ENCODE results near the gene MUSTN1.

The MUSTN1 gene

GRCh38 chr3:52852419-52852818 lies 17.6 kb upstream of the MUSTN1 start:
- DNase-seq (ENCODE audit: low spot score) = no peak

GRCh38 chr3:52851348-52851747 lies 16.5 kb upstream of the MUSTN1 start:
- DNase-seq (ENCODE audit: low spot score) = peak; percentile 64

- no peak for DNase-seq (ENCODE audit: low spot score)
Measured at GRCh38 chr3:52849656-52850055, 14.8 kb upstream of the MUSTN1 start.

GRCh38 chr3:52848617-52849016 lies 13.8 kb upstream of the MUSTN1 start:
- DNase-seq (ENCODE audit: low spot score) = no peak

- DNase-seq (ENCODE audit: low spot score) = no peak
Measured at GRCh38 chr3:52847726-52848125, 12.9 kb upstream of the MUSTN1 start.

- DNase-seq (ENCODE audit: low spot score) = no peak
Measured at GRCh38 chr3:52847241-52847640, 12.4 kb upstream of the MUSTN1 start.

GRCh38 chr3:52846432-52846965 lies 11.7 kb upstream of the MUSTN1 start:
- DNase-seq (ENCODE audit: low spot score) = peak; percentile 29

- DNase-seq (ENCODE audit: low spot score) = no peak
Measured at GRCh38 chr3:52845691-52846431, 11.0 kb upstream of the MUSTN1 start.

GRCh38 chr3:52845157-52845556 lies 10.3 kb upstream of the MUSTN1 start:
- DNase-seq (ENCODE audit: low spot score) = peak; percentile 69

GRCh38 chr3:52844290-52844975 lies 9.6 kb upstream of the MUSTN1 start:
- no peak for DNase-seq (ENCODE audit: low spot score)

- no peak for DNase-seq (ENCODE audit: low spot score)
Measured at GRCh38 chr3:52843881-52844280, 9.1 kb upstream of the MUSTN1 start.

- DNase-seq (ENCODE audit: low spot score) = no peak
Measured at GRCh38 chr3:52843108-52843865, 8.5 kb upstream of the MUSTN1 start.

- no peak for DNase-seq (ENCODE audit: low spot score)
Measured at GRCh38 chr3:52842424-52842823, 7.6 kb upstream of the MUSTN1 start.

GRCh38 chr3:52841981-52842340 lies 7.1 kb upstream of the MUSTN1 start:
- no peak for DNase-seq (ENCODE audit: low spot score)

GRCh38 chr3:52841211-52841980 lies 6.6 kb upstream of the MUSTN1 start:
- no peak for DNase-seq (ENCODE audit: low spot score)

- no peak for DNase-seq (ENCODE audit: low spot score)
Measured at GRCh38 chr3:52839892-52840545, 5.2 kb upstream of the MUSTN1 start.

GRCh38 chr3:52839268-52839575 lies 4.4 kb upstream of the MUSTN1 start:
- DNase-seq (ENCODE audit: low spot score) = no peak

- no peak for DNase-seq (ENCODE audit: low spot score)
Measured at GRCh38 chr3:52838561-52839267, 3.9 kb upstream of the MUSTN1 start.

- DNase-seq (ENCODE audit: low spot score) = no peak
Measured at GRCh38 chr3:52836986-52837385, 2.2 kb upstream of the MUSTN1 start.

GRCh38 chr3:52836471-52836845 lies 1.6 kb upstream of the MUSTN1 start:
- DNase-seq (ENCODE audit: low spot score) = no peak

Measured in Ammon's horn (tissue), 1 donor.